HS-5 (cell line): Measurements from ENCODE around the gene DPH1.
A peak's percentile ranks its signal among the peaks of the same experiment; 100 is the strongest.

Experiments
- DNase-seq: peaks from one replicate; pipeline ENCODE4 v3.0.0-alpha.2; 2012; ENCODE audit warnings: low read depth

The DPH1 gene

GRCh38 chr17:2027528-2028233 lies 2.3 kb upstream of the DPH1 start:
- no peak for DNase-seq

DNA sequence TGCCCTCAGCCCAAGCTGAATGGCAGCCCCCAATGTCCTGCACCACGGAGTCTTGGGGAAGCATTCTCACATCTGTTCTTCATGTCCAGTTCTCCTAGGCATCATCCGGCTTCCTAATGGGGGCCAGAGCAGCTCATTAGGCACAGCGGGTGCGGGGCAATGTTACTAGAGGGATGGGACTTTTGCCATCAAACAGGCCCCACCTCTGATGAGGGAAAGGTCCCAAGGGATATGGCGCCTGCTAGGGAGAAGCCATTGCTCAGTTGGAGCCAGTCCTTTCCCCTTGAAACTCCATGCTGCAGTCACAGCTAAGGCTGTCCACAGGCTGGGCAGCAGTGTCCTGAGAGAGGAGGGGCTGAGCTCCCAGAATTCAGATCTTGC lies 1.7 kb upstream of the DPH1 start:
- no peak for DNase-seq

DNA sequence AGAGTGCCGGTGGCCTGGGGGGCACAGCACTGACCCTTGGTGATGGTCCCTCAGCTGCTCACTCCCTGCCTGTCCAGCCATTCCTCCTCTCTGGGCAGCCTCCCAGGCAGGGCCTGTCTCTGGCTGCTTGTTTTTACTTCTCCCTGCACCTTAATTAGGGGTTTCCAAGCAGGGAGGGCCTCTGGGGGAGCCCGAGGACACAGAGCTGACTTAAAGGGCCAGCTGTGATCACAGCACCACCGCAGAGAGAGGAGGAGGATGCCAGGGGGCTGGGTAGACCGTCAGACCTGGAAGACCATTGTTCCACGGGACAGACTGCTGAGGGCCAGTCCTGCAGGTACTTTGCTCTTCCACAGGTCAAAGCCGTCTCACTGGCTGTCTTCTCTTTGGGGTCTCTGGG lies 1.2 kb upstream of the DPH1 start:
- no peak for DNase-seq

DNA sequence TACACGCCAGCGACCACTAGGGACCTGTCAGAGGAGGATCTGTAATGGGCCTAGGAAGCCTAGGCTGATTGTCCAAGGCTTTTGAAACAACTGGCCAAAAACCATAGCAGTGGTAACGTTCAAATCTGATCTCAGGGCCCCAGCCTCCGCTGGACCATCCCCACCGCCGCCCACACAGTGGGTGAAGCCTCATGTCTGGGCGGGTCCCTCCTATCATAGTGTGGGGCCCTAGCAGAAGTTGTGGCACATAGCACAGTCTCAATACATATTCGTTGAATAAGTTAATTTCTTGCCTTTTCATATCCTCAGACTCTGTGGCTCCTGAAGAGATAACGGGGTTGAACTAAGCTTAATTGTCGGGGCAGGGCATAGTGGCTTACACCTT lies 818 bp downstream of the DPH1 start:
- no peak for DNase-seq

DNA sequence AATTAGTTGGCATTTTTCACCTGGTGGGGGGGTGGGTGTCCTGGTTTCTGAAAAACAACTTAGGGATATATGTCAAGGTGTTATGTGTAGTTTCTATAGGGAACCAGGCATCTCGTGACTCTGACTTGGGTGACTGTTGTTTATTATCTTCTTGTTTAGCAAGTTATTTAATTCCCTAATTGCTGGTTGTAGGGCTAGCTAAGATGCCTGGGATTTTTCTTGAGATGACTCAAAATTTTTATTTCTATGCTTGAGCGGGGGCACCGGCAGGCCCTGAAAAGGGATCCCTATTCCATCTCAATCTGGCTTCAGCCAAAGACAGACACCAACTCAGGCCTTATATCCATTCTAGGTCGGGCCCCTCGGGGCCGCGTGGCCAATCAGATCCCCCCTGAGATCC lies 3.2 kb downstream of the DPH1 start:
- DNase-seq = no peak

GRCh38 chr17:2034157-2034556 lies 4.2 kb downstream of the DPH1 start:
- DNase-seq = no peak

DNA sequence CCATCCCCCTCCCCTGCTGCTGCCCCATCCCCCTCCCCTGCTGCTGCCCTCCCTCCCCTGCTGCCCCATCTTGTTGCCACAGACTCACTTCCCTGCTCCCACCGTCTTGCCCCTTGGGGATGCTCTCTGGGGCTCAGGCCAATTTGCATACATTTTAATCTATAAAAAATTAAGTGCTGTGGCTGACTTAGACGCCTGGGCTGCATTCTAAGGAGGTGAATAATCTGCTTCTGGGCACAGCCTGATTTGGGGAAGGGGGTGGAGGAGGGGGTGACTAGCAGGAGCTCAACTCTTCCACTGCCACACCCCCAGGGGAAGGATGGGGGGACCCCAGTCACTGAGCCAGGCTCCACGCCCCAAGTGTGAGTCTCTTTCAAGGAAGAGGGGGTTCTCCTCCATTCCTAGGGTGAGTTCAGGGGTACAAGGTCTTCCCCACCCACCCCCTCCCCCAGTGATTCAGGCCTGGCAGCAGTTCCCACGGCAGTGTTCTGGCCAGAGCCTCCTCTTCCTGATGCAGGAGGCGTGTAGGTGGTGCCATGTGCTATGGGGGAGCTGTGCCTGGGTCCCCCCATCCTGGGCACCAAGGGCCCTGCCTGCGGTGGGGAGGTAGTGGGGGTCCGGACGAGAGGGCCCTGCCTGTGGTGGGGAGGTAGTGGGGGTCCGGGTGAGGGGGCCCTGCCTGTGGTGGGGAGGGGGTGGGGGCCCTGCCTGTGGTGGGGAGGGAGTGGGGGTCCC lies 5.0 kb downstream of the DPH1 start:
- DNase-seq = peak; percentile 78

DNA sequence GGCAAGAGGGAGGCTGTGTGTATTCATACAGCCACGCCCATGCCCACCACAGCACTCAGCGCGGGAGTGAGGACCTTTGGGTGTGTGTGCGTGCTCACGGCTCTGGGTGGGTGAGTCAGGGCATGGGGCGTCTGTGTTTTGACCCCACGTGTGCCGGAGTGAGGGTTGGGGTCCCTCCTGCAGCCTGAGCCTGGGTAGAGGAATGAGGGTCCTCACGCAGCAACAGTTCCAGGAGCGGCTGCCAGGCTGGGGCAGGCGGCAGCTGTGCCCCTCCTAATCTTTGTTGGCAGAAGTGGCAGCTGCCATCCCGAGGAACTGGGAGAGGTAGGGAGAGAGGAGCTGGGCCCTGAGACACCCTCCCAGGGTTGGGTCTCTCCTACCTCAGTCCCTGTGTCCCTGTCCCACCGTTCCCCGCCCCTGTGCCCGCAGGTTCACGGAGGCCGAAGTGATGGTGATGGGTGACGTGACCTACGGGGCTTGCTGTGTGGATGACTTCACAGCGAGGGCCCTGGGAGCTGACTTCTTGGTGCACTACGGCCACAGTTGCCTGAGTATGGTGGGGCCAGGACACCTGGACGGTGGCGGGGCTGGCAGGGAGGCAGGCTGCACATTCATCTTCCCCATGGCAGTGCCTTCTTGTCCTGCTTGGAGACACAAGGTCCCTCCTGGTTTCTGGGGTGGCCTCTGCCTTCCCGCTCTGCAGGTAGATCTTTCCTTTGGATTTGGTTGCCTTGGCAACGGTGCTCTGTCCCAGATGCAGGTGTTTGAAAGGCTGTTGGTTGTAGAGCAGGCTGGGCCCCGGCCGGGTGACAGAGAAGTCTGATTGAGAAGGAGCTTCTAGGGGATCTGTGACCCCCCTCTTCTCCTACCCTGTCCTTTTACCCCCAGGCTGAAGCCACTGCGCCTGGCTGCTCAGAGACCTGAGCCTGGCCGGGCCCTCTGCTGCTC lies 5.9 kb downstream of the DPH1 start:
- no peak for DNase-seq

DNA sequence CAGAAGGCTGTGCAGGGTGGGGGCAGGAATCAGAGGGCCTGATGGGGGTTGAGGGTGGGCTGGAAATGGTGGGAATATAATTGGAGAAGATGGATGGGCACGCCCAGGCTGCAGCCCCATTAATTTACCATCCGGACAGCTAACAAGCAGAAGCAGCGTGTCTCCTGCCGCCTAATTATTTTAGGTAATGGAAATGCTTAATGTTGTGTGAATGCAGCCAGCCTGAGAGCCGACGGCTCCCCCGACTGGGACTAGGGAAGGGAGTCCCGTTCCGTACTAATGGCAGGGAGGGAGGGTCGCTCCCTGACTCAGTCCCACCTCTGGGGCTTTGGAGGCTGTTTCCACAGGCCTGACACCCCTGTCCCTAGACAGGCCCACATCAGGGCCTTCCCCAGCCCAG lies 7.2 kb downstream of the DPH1 start:
- no peak for DNase-seq

GRCh38 chr17:2040219-2040827 lies 10.4 kb downstream of the DPH1 start:
- DNase-seq = no peak

GRCh38 chr17:2040942-2041560 lies 11.1 kb downstream of the DPH1 start:
- no peak for DNase-seq

DNA sequence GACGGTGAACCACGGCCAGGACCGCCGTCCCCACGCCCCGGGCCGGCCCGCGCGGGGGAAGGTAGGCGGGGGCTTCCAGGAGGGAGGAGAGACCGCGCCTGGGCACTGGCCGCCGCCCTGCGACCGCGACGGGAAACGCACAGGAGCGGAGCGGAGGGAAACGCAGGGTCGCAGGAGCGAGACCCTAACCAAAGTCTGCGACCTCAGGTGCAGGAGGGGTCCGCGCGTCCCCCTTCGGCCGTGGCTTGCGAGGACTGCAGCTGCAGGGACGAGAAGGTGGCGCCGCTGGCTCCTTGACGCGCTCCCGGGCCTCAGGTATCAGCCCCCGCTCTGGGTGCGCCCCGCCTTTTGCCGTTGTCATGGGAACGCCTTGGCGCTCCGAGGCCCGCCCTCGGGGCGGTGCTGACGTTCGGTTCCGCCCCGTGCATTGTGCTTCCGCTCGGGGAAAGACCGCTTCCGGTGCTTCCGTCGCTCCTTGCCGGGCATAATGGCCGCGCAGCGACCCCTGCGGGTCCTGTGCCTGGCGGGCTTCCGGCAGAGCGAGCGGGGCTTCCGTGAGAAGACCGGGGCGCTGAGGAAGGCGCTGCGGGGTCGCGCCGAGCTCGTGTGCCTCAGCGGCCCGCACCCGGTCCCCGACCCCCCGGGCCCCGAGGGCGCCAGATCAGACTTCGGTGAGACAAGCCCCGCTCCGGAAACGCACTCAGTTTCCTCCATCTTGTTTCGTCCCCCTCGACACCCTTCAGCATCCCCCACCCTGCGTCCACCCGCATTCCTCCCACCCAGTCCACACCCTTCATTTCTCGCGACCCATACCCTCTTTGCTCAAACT lies 11.8 kb downstream of the DPH1 start, which contains the start of gene OVCA2:
Gene OVCA2, plus strand, starts transcription at position 462 of the 829 bp plus-strand sequence. Its CDS starts 26 bp downstream, at position 488.
- DNase-seq = peak; percentile 76

- DNase-seq = no peak
These were observed 12.5 kb downstream of the DPH1 start for GRCh38 chr17:2042390-2042847.

DNA sequence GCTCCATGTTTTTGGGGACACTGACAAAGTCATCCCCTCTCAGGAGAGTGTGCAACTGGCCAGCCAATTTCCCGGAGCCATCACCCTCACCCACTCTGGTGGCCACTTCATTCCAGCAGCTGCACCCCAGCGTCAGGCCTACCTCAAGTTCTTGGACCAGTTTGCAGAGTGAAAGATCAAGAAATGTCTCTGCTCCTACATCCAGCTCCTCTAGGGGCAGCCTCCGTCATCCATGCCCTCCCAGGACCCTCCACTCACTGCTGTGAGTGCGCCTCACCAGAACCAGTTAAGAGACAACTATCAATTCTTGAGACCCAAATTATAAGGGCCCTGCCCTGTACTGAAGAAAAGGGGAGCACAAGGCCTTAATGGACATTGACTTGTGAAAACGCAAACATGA lies 13.0 kb downstream of the DPH1 start:
- no peak for DNase-seq

DNA sequence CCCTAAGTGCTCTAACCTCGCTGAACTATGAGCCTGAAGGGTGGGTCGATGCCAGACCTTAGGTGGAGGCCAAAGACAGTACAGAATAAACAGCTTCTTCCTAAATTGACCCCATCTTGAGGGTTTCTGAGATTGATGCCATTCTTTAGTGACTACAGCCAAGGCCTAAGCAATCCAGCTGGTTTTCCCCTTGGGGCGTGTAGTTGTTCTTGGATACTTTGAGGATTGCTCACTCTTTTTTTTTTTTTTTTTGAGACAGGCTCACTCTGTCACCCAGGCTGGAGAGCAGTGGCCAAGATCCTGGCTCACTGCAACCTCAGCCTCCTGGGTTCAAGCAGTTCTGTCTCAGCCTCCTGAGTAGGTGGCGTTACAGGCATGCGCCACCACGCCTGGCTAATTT lies 13.8 kb downstream of the DPH1 start:
- no peak for DNase-seq

- DNase-seq = no peak
These were observed 14.4 kb downstream of the DPH1 start for GRCh38 chr17:2044263-2044894.

DNA sequence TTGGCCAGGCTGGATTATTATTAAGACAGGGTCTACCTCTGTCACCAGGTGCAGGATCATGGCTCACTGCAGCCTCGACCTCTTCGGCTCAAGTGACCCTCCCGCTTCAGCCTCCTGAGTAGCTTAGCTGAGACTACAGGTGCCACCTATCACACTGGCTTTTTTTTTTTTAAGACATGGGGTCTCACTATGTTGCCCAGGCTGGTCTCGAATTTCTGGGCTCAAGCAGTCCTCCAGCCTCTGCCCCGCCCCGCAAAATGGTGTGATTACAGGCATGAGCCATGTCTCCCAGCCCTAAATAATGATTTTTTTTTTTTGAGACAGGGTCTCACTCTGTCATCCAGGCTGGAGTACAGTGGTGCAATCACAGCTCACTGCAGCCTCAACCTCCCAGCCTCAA lies 17.6 kb downstream of the DPH1 start:
- no peak for DNase-seq

GRCh38 chr17:2048805-2049204 lies 18.9 kb downstream of the DPH1 start:
- no peak for DNase-seq

DNA sequence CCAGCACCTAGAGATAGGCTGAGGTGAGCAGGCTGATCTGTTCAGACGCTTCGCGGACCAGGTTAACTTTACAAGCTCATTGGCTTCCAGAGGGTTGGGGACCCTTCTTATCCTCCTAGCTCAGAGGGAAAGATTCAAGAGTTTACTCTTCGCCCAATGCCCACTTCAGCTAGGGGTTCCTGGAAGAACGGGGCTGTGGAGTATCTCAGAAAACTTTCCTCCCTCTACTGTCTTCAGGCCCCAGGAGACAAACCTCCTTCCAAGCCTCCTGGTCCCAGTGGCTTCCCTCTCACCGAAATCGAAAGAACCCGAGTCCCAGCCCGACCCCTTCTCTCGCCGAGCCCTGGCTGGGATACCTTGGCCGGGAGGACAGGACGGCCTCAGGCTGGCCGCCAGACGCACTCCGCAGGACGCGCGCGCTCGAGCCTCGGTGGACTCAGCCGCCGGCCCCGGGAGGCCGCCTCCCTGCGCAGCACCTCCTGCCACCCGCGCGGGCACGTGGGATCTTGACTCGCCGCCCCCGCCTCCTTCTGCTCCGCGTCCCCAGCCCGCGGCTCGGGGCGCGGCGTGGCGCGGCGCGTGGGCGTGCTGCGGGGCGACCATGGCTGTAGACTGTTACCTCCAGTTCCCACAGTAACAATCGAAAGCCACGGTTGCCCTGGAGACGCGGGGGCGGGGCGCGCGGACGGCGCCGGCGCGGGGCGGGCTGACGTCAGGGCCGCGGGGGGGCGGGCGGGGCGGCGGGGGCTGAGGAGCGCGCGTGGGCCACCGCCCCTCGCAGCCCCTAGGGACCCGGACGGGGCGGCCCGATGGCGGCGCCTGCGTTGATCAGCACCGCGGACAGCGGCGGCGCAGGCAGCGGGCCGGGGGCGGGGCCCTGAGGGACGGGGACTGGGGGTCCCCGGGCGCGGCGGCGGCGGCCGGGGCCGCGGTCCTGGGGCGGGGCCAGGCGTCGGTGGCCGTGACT lies 19.7 kb downstream of the DPH1 start:
- DNase-seq = no peak
